SH-SY5Y (cell line): ENCODE measurements around the gene DNAI4.

Source experiments
- GATA2 ChIP-seq: IDR thresholded peaks from 2 replicates; pipeline ENCODE4 v1.6.1; 2011; ENCODE audit warnings: mild to moderate bottlenecking, low read depth, low read length
- GATA3 ChIP-seq: IDR thresholded peaks from 2 replicates; pipeline ENCODE4 v1.6.1; 2011; ENCODE audit warnings: low read depth, mild to moderate bottlenecking, low read length, moderate library complexity

- no peak for TF ChIP-seq GATA3
- no peak for TF ChIP-seq GATA2
Measured at GRCh38 chr1:66809736-66810326, 114.8 kb downstream of the DNAI4 start.
